GM19395 (cell line): ENCODE measurements around the gene SORD.
"Not testable (repeated sequence)": the region's sequence is repeated elsewhere in the genome, so short reads cannot be mapped to it uniquely, and the experiment has no call there.

ENCODE experiments used
- ATAC-seq: cut with Tn5 transposase; IDR thresholded peaks from one replicate; pipeline ENCODE4 v1.9.1; 2021; ENCODE audit warnings: mild to moderate bottlenecking, moderate library complexity; ENCODE audit not compliant: unreplicated experiment

The SORD gene

GRCh38 chr15:45093622-45094357 is 70.8 kb downstream of the SORD start:
- ATAC-seq, result no peak

GRCh38 chr15:45094358-45094730 is 71.3 kb downstream of the SORD start:
- ATAC-seq, result no peak

GRCh38 chr15:45095661-45096060 is 72.7 kb downstream of the SORD start:
- ATAC-seq, result no peak

- no peak for ATAC-seq
Measured at GRCh38 chr15:45097466-45097865, 74.5 kb downstream of the SORD start.

GRCh38 chr15:45099549-45100165 is 76.7 kb downstream of the SORD start:
- no peak for ATAC-seq

- ATAC-seq, result no peak
Measured at GRCh38 chr15:45100884-45101625, 78.1 kb downstream of the SORD start.

GRCh38 chr15:45101749-45102148 is 78.8 kb downstream of the SORD start:
- no peak for ATAC-seq

- no peak for ATAC-seq
Measured at GRCh38 chr15:45102226-45102625, 79.2 kb downstream of the SORD start.

GRCh38 chr15:45104170-45104569 is 81.2 kb downstream of the SORD start:
- ATAC-seq, result not testable (repeated sequence)

GRCh38 chr15:45105586-45105985 is 82.6 kb downstream of the SORD start:
- ATAC-seq, result no peak

GRCh38 chr15:45106002-45106790 is 83.2 kb downstream of the SORD start:
- no peak for ATAC-seq

GRCh38 chr15:45107941-45108630 is 85.1 kb downstream of the SORD start:
- ATAC-seq, result no peak

GRCh38 chr15:45110256-45110820 is 87.3 kb downstream of the SORD start:
- no peak for ATAC-seq

- ATAC-seq, result no peak
Measured at GRCh38 chr15:45111390-45112142, 88.6 kb downstream of the SORD start.

GRCh38 chr15:45112143-45112590 is 89.2 kb downstream of the SORD start:
- no peak for ATAC-seq

- ATAC-seq, result no peak
Measured at GRCh38 chr15:45112591-45113379, 89.8 kb downstream of the SORD start.

GRCh38 chr15:45113380-45113990 is 90.5 kb downstream of the SORD start:
- ATAC-seq, result no peak

GRCh38 chr15:45114076-45114750 is 91.2 kb downstream of the SORD start, which contains the start of the genes DUOX2 and DUOXA2:
DUOX2 (minus strand) TSS chr15:45114172; CDS start chr15:45113411, 761 bp downstream.
DUOXA2 (plus strand) TSS chr15:45114326; CDS start chr15:45114606, 280 bp downstream.
- ATAC-seq, result no peak
